ENCODE measurements around the gene NAB2.

The NAB2 gene

DNA sequence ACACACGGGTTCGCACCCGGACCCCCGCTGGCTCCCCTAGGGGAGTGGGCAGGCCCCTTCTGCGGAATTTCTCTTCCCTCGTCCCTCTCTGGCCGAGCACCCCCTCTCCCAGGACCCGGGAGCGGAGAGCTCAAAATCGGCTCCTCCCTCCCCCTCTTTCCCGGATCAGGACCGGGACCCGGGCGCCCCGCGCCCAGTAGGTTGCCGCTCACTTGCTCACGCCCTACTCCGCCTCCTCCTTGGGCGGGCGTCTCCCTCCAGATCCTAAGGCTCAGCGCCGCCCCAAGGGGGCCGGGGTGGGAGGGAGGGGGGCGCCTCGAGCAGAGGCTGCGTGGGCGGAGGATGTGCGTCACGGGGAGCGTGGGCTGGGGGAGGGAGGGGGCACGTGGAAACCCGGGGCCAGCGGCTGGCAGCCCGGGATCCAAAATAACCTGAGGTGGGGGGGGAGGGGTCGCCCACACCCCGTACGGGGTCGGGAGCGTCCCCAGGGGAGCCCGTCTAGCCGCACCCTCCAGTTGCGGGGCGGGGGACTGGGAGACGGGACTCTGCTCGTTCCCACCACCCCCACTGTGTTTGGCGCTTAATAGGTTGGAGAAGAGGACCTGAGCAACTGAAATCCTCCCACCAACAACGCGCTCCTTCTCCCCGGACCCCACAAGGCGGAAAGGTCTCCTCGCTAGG lies 1.8 kb upstream of the NAB2 start (continued):
- TF ChIP-seq, protein P1, sequence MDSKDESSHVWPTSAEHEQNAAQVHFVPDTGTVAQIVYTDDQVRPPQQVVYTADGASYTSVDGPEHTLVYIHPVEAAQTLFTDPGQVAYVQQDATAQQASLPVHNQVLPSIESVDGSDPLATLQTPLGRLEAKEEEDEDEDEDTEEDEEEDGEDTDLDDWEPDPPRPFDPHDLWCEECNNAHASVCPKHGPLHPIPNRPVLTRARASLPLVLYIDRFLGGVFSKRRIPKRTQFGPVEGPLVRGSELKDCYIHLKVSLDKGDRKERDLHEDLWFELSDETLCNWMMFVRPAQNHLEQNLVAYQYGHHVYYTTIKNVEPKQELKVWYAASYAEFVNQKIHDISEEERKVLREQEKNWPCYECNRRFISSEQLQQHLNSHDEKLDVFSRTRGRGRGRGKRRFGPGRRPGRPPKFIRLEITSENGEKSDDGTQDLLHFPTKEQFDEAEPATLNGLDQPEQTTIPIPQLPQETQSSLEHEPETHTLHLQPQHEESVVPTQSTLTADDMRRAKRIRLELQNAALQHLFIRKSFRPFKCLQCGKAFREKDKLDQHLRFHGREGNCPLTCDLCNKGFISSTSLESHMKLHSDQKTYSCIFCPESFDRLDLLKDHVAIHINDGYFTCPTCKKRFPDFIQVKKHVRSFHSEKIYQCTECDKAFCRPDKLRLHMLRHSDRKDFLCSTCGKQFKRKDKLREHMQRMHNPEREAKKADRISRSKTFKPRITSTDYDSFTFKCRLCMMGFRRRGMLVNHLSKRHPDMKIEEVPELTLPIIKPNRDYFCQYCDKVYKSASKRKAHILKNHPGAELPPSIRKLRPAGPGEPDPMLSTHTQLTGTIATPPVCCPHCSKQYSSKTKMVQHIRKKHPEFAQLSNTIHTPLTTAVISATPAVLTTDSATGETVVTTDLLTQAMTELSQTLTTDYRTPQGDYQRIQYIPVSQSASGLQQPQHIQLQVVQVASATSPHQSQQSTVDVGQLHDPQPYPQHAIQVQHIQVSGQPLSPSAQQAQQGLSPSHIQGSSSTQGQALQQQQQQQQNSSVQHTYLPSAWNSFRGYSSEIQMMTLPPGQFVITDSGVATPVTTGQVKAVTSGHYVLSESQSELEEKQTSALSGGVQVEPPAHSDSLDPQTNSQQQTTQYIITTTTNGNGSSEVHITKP (tag by site-specific recombination; IDR thresholded peaks at IDR 0.05): 0 out of 2 replicates have a peak, but pooled peaks have one; percentile 36
- TF ChIP-seq ZNF214 (tag by site-specific recombination; IDR thresholded peaks at IDR 0.05; ENCODE audit: borderline replicate concordance): no peak
- TF ChIP-seq, protein P2, sequence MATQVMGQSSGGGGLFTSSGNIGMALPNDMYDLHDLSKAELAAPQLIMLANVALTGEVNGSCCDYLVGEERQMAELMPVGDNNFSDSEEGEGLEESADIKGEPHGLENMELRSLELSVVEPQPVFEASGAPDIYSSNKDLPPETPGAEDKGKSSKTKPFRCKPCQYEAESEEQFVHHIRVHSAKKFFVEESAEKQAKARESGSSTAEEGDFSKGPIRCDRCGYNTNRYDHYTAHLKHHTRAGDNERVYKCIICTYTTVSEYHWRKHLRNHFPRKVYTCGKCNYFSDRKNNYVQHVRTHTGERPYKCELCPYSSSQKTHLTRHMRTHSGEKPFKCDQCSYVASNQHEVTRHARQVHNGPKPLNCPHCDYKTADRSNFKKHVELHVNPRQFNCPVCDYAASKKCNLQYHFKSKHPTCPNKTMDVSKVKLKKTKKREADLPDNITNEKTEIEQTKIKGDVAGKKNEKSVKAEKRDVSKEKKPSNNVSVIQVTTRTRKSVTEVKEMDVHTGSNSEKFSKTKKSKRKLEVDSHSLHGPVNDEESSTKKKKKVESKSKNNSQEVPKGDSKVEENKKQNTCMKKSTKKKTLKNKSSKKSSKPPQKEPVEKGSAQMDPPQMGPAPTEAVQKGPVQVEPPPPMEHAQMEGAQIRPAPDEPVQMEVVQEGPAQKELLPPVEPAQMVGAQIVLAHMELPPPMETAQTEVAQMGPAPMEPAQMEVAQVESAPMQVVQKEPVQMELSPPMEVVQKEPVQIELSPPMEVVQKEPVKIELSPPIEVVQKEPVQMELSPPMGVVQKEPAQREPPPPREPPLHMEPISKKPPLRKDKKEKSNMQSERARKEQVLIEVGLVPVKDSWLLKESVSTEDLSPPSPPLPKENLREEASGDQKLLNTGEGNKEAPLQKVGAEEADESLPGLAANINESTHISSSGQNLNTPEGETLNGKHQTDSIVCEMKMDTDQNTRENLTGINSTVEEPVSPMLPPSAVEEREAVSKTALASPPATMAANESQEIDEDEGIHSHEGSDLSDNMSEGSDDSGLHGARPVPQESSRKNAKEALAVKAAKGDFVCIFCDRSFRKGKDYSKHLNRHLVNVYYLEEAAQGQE (tag by site-specific recombination; IDR thresholded peaks at IDR 0.05): no peak
- no peak for TF ChIP-seq ZNF302 (tag by site-specific recombination; IDR thresholded peaks at IDR 0.05; ENCODE audit: low read depth)
- no peak for TF ChIP-seq ZBTB17 (tag by site-specific recombination; IDR thresholded peaks at IDR 0.05)
- TF ChIP-seq IKZF3 (tag by site-specific recombination; IDR thresholded peaks at IDR 0.05): peak; percentile 72
- no peak for TF ChIP-seq ZFP3 (tag by site-specific recombination; IDR thresholded peaks at IDR 0.05; ENCODE audit: low read depth)
- no peak for TF ChIP-seq YY1 (tag by site-specific recombination; IDR thresholded peaks at IDR 0.05)
- no peak for TF ChIP-seq ZSCAN16 (tag by site-specific recombination; IDR thresholded peaks at IDR 0.05)
- TF ChIP-seq, protein P3, sequence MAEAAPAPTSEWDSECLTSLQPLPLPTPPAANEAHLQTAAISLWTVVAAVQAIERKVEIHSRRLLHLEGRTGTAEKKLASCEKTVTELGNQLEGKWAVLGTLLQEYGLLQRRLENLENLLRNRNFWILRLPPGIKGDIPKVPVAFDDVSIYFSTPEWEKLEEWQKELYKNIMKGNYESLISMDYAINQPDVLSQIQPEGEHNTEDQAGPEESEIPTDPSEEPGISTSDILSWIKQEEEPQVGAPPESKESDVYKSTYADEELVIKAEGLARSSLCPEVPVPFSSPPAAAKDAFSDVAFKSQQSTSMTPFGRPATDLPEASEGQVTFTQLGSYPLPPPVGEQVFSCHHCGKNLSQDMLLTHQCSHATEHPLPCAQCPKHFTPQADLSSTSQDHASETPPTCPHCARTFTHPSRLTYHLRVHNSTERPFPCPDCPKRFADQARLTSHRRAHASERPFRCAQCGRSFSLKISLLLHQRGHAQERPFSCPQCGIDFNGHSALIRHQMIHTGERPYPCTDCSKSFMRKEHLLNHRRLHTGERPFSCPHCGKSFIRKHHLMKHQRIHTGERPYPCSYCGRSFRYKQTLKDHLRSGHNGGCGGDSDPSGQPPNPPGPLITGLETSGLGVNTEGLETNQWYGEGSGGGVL (tag by site-specific recombination; IDR thresholded peaks at IDR 0.05): peak; percentile 74
- TF ChIP-seq MZF1 (tag by site-specific recombination; IDR thresholded peaks at IDR 0.05; ENCODE audit: borderline replicate concordance): no peak
- peak; percentile 86; the same call in 1 of the 2 replicates for TF ChIP-seq ZNF610 (tag by site-specific recombination; IDR thresholded peaks at IDR 0.05; ENCODE audit: borderline replicate concordance)
- TF ChIP-seq ZEB2 (tag by site-specific recombination; IDR thresholded peaks at IDR 0.05): peak; percentile 35; the same call in 1 of the 2 replicates
- no peak for TF ChIP-seq ZNF776 (tag by site-specific recombination; IDR thresholded peaks at IDR 0.05; ENCODE audit: borderline replicate concordance)
- no peak for TF ChIP-seq ZNF544 (tag by site-specific recombination; IDR thresholded peaks at IDR 0.05)
- TF ChIP-seq ZNF514 (tag by site-specific recombination; IDR thresholded peaks at IDR 0.05): no peak
- 0 out of 2 replicates have a peak, but pooled peaks have one; percentile 8 for TF ChIP-seq ZXDB (tag by site-specific recombination; IDR thresholded peaks at IDR 0.05)
- 0 out of 2 replicates have a peak, but pooled peaks have one; percentile 12 for TF ChIP-seq ZNF394 (tag by site-specific recombination; IDR thresholded peaks at IDR 0.05; ENCODE audit: borderline replicate concordance)
- TF ChIP-seq ZSCAN23 (tag by site-specific recombination; IDR thresholded peaks at IDR 0.05): 0 out of 2 replicates have a peak, but pooled peaks have one; percentile 32
- no peak for TF ChIP-seq ZSCAN18 (tag by site-specific recombination; IDR thresholded peaks at IDR 0.05)
- peak; percentile 42 for TF ChIP-seq EGR2 (tag by site-specific recombination; IDR thresholded peaks at IDR 0.05; ENCODE audit: low read depth)
- TF ChIP-seq, protein P4, sequence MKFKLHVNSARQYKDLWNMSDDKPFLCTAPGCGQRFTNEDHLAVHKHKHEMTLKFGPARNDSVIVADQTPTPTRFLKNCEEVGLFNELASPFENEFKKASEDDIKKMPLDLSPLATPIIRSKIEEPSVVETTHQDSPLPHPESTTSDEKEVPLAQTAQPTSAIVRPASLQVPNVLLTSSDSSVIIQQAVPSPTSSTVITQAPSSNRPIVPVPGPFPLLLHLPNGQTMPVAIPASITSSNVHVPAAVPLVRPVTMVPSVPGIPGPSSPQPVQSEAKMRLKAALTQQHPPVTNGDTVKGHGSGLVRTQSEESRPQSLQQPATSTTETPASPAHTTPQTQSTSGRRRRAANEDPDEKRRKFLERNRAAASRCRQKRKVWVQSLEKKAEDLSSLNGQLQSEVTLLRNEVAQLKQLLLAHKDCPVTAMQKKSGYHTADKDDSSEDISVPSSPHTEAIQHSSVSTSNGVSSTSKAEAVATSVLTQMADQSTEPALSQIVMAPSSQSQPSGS (tag by site-specific recombination; IDR thresholded peaks at IDR 0.05; ENCODE audit: low read depth): no peak
- TF ChIP-seq ZNF830 (tag by site-specific recombination; IDR thresholded peaks at IDR 0.05; ENCODE audit: low read depth): no peak
- TF ChIP-seq ZNF423 (tag by site-specific recombination; IDR thresholded peaks at IDR 0.05): peak; percentile 73; the same call in 1 of the 2 replicates
- TF ChIP-seq ZNF501 (tag by site-specific recombination; IDR thresholded peaks at IDR 0.05): 0 out of 2 replicates have a peak, but pooled peaks have one; percentile 42
- TF ChIP-seq ZNF561 (tag by site-specific recombination; IDR thresholded peaks at IDR 0.05; ENCODE audit: borderline replicate concordance): 0 out of 2 replicates have a peak, but pooled peaks have one; percentile 25
- no peak for TF ChIP-seq ZNF350 (tag by site-specific recombination; IDR thresholded peaks at IDR 0.05)
- TF ChIP-seq ZNF571 (tag by site-specific recombination; IDR thresholded peaks at IDR 0.05): no peak
